GM19324 (cell line): ENCODE results near the gene RHEBL1.

ENCODE experiments used
- ATAC-seq: cut with Tn5 transposase; IDR thresholded peaks from one replicate; pipeline ENCODE4 v1.9.1; 2021; ENCODE audit warnings: mild to moderate bottlenecking, moderate library complexity; ENCODE audit not compliant: unreplicated experiment, low FRiP score

Gene RHEBL1

GRCh38 chr12:49055092-49055491 lies 14.7 kb downstream of the RHEBL1 start:
- no peak for ATAC-seq

GRCh38 chr12:49054524-49054923 lies 15.3 kb downstream of the RHEBL1 start:
- no peak for ATAC-seq

GRCh38 chr12:49054096-49054495 lies 15.7 kb downstream of the RHEBL1 start:
- no peak for ATAC-seq

- no peak for ATAC-seq
Measured at GRCh38 chr12:49052451-49053208, 17.1 kb downstream of the RHEBL1 start.

- no peak for ATAC-seq
Measured at GRCh38 chr12:49051777-49052438, 17.9 kb downstream of the RHEBL1 start.

- no peak for ATAC-seq
Measured at GRCh38 chr12:49051373-49051764, 18.4 kb downstream of the RHEBL1 start.

- ATAC-seq: no peak
Measured at GRCh38 chr12:49050507-49051372, 19.0 kb downstream of the RHEBL1 start.

GRCh38 chr12:49049566-49050224 lies 20.1 kb downstream of the RHEBL1 start:
- no peak for ATAC-seq

GRCh38 chr12:49048953-49049352 lies 20.8 kb downstream of the RHEBL1 start:
- ATAC-seq: no peak

GRCh38 chr12:49046129-49046895 lies 23.5 kb downstream of the RHEBL1 start:
- ATAC-seq: no peak

GRCh38 chr12:49044660-49045059 lies 25.1 kb downstream of the RHEBL1 start:
- no peak for ATAC-seq

- no peak for ATAC-seq
Measured at GRCh38 chr12:49043856-49044258, 25.9 kb downstream of the RHEBL1 start.

GRCh38 chr12:49043241-49043640 lies 26.5 kb downstream of the RHEBL1 start:
- no peak for ATAC-seq

GRCh38 chr12:49041881-49042484 lies 27.8 kb downstream of the RHEBL1 start:
- ATAC-seq: no peak

GRCh38 chr12:49041036-49041880 lies 28.5 kb downstream of the RHEBL1 start:
- ATAC-seq: no peak

GRCh38 chr12:49040364-49040855 lies 29.4 kb downstream of the RHEBL1 start:
- no peak for ATAC-seq

GRCh38 chr12:49039421-49040363 lies 30.1 kb downstream of the RHEBL1 start:
- ATAC-seq: no peak
